IPS-NIHi11 (cell line): Measurements from ENCODE around the gene INPP1.
A peak's percentile ranks its signal among the peaks of the same experiment; 100 is the strongest.
"Not testable (repeated sequence)": the region's sequence is repeated elsewhere in the genome, so short reads cannot be mapped to it uniquely, and the experiment has no call there.

Experiments
- DNase-seq: peaks from one replicate; pipeline ENCODE4 v3.0.0; 2012; ENCODE audit warnings: mixed read lengths, low spot score

INPP1 gene

GRCh38 chr2:190333928-190334327, 9.5 kb upstream of the INPP1 start:
- DNase-seq, result no peak

- no peak for DNase-seq
These were observed 8.7 kb upstream of the INPP1 start for GRCh38 chr2:190334479-190335224.

- no peak for DNase-seq
These were observed 8.2 kb upstream of the INPP1 start for GRCh38 chr2:190335225-190335559.

- not testable (repeated sequence) for DNase-seq
These were observed 7.8 kb upstream of the INPP1 start for GRCh38 chr2:190335584-190335983.

GRCh38 chr2:190336420-190336819, 7.0 kb upstream of the INPP1 start:
- DNase-seq, result no peak

GRCh38 chr2:190338453-190338852, 4.9 kb upstream of the INPP1 start:
- DNase-seq, result no peak

- DNase-seq, result no peak
These were observed 4.0 kb upstream of the INPP1 start for GRCh38 chr2:190339394-190339793.

- peak; percentile 39 for DNase-seq
These were observed 3.0 kb upstream of the INPP1 start for GRCh38 chr2:190340369-190340768.

GRCh38 chr2:190342611-190343010, 778 bp upstream of the INPP1 start:
- no peak for DNase-seq

- no peak for DNase-seq
These were observed 277 bp upstream of the INPP1 start for GRCh38 chr2:190343089-190343535.

GRCh38 chr2:190344276-190344827, 963 bp downstream of the INPP1 start:
- DNase-seq, result peak; percentile 60

GRCh38 chr2:190350371-190350770, 7.0 kb downstream of the INPP1 start:
- no peak for DNase-seq

GRCh38 chr2:190351955-190352354, 8.6 kb downstream of the INPP1 start:
- no peak for DNase-seq

GRCh38 chr2:190352668-190353536, 9.5 kb downstream of the INPP1 start:
- no peak for DNase-seq

- DNase-seq, result no peak
These were observed 10.1 kb downstream of the INPP1 start for GRCh38 chr2:190353537-190353899.

GRCh38 chr2:190354003-190354690, 10.8 kb downstream of the INPP1 start:
- no peak for DNase-seq

GRCh38 chr2:190355968-190356644, 12.7 kb downstream of the INPP1 start:
- no peak for DNase-seq

GRCh38 chr2:190357600-190357999, 14.2 kb downstream of the INPP1 start:
- DNase-seq, result no peak

GRCh38 chr2:190358655-190359448, 15.5 kb downstream of the INPP1 start:
- not testable (repeated sequence) for DNase-seq

- DNase-seq, result no peak
These were observed 17.2 kb downstream of the INPP1 start for GRCh38 chr2:190360561-190360960.

- DNase-seq, result no peak
These were observed 17.6 kb downstream of the INPP1 start for GRCh38 chr2:190360965-190361364.
